Effector memory CD4-positive, alpha-beta T cell (primary cell): Measurements from ENCODE around the gene EFTUD2.

ENCODE experiments used
- DNase-seq, 3 donors: peaks; one replicate each; pipeline ENCODE4 v3.0.0-alpha.2; 2020
- H3K27ac ChIP-seq: 2 replicates; pipeline ENCODE4 v1.7.0; 2013; ENCODE audit warnings: mild to moderate bottlenecking, low read length, moderate library complexity; ENCODE audit not compliant: insufficient read depth, poor library complexity, severe bottlenecking
- H3K27me3 ChIP-seq: replicated peaks from 2 replicates; pipeline ENCODE4 v1.7.0; 2013; ENCODE audit warnings: mild to moderate bottlenecking, low read length; ENCODE audit not compliant: insufficient read depth, control insufficient read depth, poor library complexity, severe bottlenecking
- H3K36me3 ChIP-seq: 2 replicates; pipeline ENCODE4 v1.7.0; 2013; ENCODE audit warnings: mild to moderate bottlenecking, low read length, moderate library complexity; ENCODE audit not compliant: control insufficient read depth, insufficient read depth
- H3K4me1 ChIP-seq: 2 replicates; pipeline ENCODE4 v1.7.0; 2013; ENCODE audit warnings: low read length, mild to moderate bottlenecking; ENCODE audit not compliant: control insufficient read depth, insufficient read depth, poor library complexity, severe bottlenecking
- H3K4me3 ChIP-seq: 2 replicates; pipeline ENCODE4 v1.7.0; 2013; ENCODE audit warnings: low read length, low read depth, mild to moderate bottlenecking; ENCODE audit not compliant: insufficient read depth, poor library complexity, severe bottlenecking
- H3K9me3 ChIP-seq: 2 replicates; pipeline ENCODE4 v1.7.0; 2013; ENCODE audit warnings: mild to moderate bottlenecking, low read length, moderate library complexity; ENCODE audit not compliant: control insufficient read depth

EFTUD2 gene

GRCh38 chr17:44887971-44888954 is 11.0 kb downstream of the EFTUD2 start:
- peaks cover 5% of the 10 kb centered on the region for H3K4me1 ChIP-seq
- peak overlapping the region; percentile 29 for H3K27ac ChIP-seq
- H3K9me3 ChIP-seq = no peaks in the 10 kb centered on the region
- no peak for DNase-seq
- peaks cover 35% of the 10 kb centered on the region for H3K36me3 ChIP-seq
- no peaks in the 10 kb centered on the region for H3K27me3 ChIP-seq
- no peak overlapping the region for H3K4me3 ChIP-seq

- peaks cover 40% of the 10 kb centered on the region for H3K36me3 ChIP-seq
- DNase-seq = no peak
- no peaks in the 10 kb centered on the region for H3K9me3 ChIP-seq
- no peak overlapping the region for H3K4me3 ChIP-seq
- no peak overlapping the region for H3K27ac ChIP-seq
- peaks cover 5% of the 10 kb centered on the region for H3K4me1 ChIP-seq
- H3K27me3 ChIP-seq = no peaks in the 10 kb centered on the region
Observed at GRCh38 chr17:44887016-44887415, 12.2 kb downstream of the EFTUD2 start.

GRCh38 chr17:44884941-44885340 is 14.3 kb downstream of the EFTUD2 start:
- Histone ChIP-seq H3K4me3 (no peak overlapping the region), H3K36me3 (peaks cover 56% of the 10 kb centered on the region), H3K27me3 (no peaks in the 10 kb centered on the region), H3K27ac (no peak overlapping the region), H3K4me1 (peaks cover 5% of the 10 kb centered on the region), H3K9me3 (no peaks in the 10 kb centered on the region)
- no peak for DNase-seq

- H3K36me3 ChIP-seq = peaks cover 71% of the 10 kb centered on the region
Observed at GRCh38 chr17:44881145-44881544, 18.1 kb downstream of the EFTUD2 start.

GRCh38 chr17:44880062-44880461 is 19.2 kb downstream of the EFTUD2 start:
- no peak overlapping the region for H3K27ac ChIP-seq
- H3K36me3 ChIP-seq = peaks cover 72% of the 10 kb centered on the region
- no peaks in the 10 kb centered on the region for H3K4me1 ChIP-seq
- no peak overlapping the region for H3K4me3 ChIP-seq
- no peaks in the 10 kb centered on the region for H3K9me3 ChIP-seq
- H3K27me3 ChIP-seq = no peaks in the 10 kb centered on the region
- DNase-seq = no peak

More at GRCh38 chr17:44881145-44881544, 18.1 kb downstream of the EFTUD2 start:
- H3K9me3 ChIP-seq = no peaks in the 10 kb centered on the region
- no peak overlapping the region for H3K27ac ChIP-seq
- no peak overlapping the region for H3K4me3 ChIP-seq
- no peaks in the 10 kb centered on the region for H3K27me3 ChIP-seq
- no peaks in the 10 kb centered on the region for H3K4me1 ChIP-seq
- no peak for DNase-seq

- Histone ChIP-seq H3K36me3 (peaks cover 72% of the 10 kb centered on the region), H3K27me3 (no peaks in the 10 kb centered on the region), H3K9me3 (no peaks in the 10 kb centered on the region), H3K4me1 (no peaks in the 10 kb centered on the region), H3K27ac (no peak overlapping the region), H3K4me3 (no peak overlapping the region)
- no peak for DNase-seq
Observed at GRCh38 chr17:44879376-44879775, 19.9 kb downstream of the EFTUD2 start.

GRCh38 chr17:44878627-44879221 is 20.5 kb downstream of the EFTUD2 start:
- no peaks in the 10 kb centered on the region for H3K9me3 ChIP-seq
- no peaks in the 10 kb centered on the region for H3K4me1 ChIP-seq
- no peak overlapping the region for H3K27ac ChIP-seq
- DNase-seq = no peak
- H3K4me3 ChIP-seq = no peak overlapping the region
- H3K27me3 ChIP-seq = no peaks in the 10 kb centered on the region
- H3K36me3 ChIP-seq = peaks cover 72% of the 10 kb centered on the region

GRCh38 chr17:44877121-44877520 is 22.1 kb downstream of the EFTUD2 start:
- H3K9me3 ChIP-seq = no peaks in the 10 kb centered on the region
- no peak for DNase-seq
- no peak overlapping the region for H3K27ac ChIP-seq
- no peak overlapping the region for H3K4me3 ChIP-seq
- H3K4me1 ChIP-seq = no peaks in the 10 kb centered on the region
- peaks cover 70% of the 10 kb centered on the region for H3K36me3 ChIP-seq
- H3K27me3 ChIP-seq = no peaks in the 10 kb centered on the region

- Histone ChIP-seq H3K4me1 (no peaks in the 10 kb centered on the region), H3K36me3 (peaks cover 69% of the 10 kb centered on the region)
Observed at GRCh38 chr17:44875761-44876160, 23.5 kb downstream of the EFTUD2 start.

GRCh38 chr17:44872131-44872768 is 27.0 kb downstream of the EFTUD2 start:
- Histone ChIP-seq H3K27me3 (no peaks in the 10 kb centered on the region), H3K27ac (no peak overlapping the region), H3K4me3 (no peak overlapping the region), H3K4me1 (no peaks in the 10 kb centered on the region), H3K36me3 (peaks cover 79% of the 10 kb centered on the region), H3K9me3 (no peaks in the 10 kb centered on the region)
- no peak for DNase-seq

More at GRCh38 chr17:44875761-44876160, 23.5 kb downstream of the EFTUD2 start:
- Histone ChIP-seq H3K27me3 (no peaks in the 10 kb centered on the region), H3K4me3 (no peak overlapping the region), H3K27ac (no peak overlapping the region), H3K9me3 (no peaks in the 10 kb centered on the region)
- DNase-seq = no peak
